Lung (tissue), 12 donors: ENCODE measurements around the gene EAF1. TPM values are rescaled to one million over a fixed set of nuclear protein-coding genes. Genes with fewer than 3 reads are reported as not detected.

ENCODE experiments used
- ATAC-seq: fragments of 200-7000 bp; cut with Tn5 transposase; one replicate; pipeline ENCODE4 v1.9.1; 2020; ENCODE audit warnings: moderate number of reproducible peaks; ENCODE audit not compliant: insufficient read depth, low FRiP score
- DNase-seq, 3 donors: peaks; one replicate each; pipeline ENCODE4 v3.0.0-alpha.2; 2013 to 2017
- H3K27ac ChIP-seq, 2 donors: one replicate each; pipeline ENCODE4 v1.5.1; 2013; ENCODE audit warnings: mild to moderate bottlenecking in 2 of 2, moderate library complexity in 2 of 2, control low read depth in 1 of 2, inconsistent platforms in 1 of 2, low read depth in 1 of 2, low read length in 1 of 2
- H3K27me3 ChIP-seq, 3 donors: one replicate each; pipeline ENCODE4 v1.5.1; 2013; ENCODE audit warnings: low read length in 2 of 3; ENCODE audit not compliant: control insufficient read depth in 3 of 3, insufficient read depth in 3 of 3
- H3K36me3 ChIP-seq, 4 donors: one replicate each; pipeline ENCODE4 v1.5.1; 2013; ENCODE audit warnings: low read length in 4 of 4, mild to moderate bottlenecking in 1 of 4, moderate library complexity in 1 of 4; ENCODE audit not compliant: control insufficient read depth in 4 of 4, insufficient read depth in 4 of 4
- H3K4me1 ChIP-seq, 5 donors: one replicate each; pipeline ENCODE4 v1.5.1; 2013; ENCODE audit warnings: low read length in 5 of 5, mild to moderate bottlenecking in 2 of 5, moderate library complexity in 1 of 5; ENCODE audit not compliant: control insufficient read depth in 5 of 5, insufficient read depth in 5 of 5
- H3K4me3 ChIP-seq: one replicate; pipeline ENCODE4 v1.5.1; 2013; ENCODE audit warnings: mild to moderate bottlenecking, control low read depth, moderate library complexity
- H3K9ac ChIP-seq, 2 donors: one replicate each; pipeline ENCODE4 v1.5.1; 2013; ENCODE audit warnings: low read length in 2 of 2, control low read depth in 1 of 2; ENCODE audit not compliant: insufficient read depth in 1 of 2
- H3K9me3 ChIP-seq, 4 donors: one replicate each; pipeline ENCODE4 v1.5.1; 2013; ENCODE audit warnings: low read length in 3 of 4, mild to moderate bottlenecking in 1 of 4, moderate library complexity in 1 of 4; ENCODE audit not compliant: control insufficient read depth in 4 of 4, insufficient read depth in 3 of 4
- WGBS, 2 donors: extraction: QIAGEN DNeasy Blood & Tissue Kit; methylation state at CpG; one replicate each; pipeline ENCODE4 v1.1.7; 2013; 5-methylcytosine and 5-hydroxymethylcytosine counted together
- polyA plus RNA-seq, 2 donors: library from polyadenylated mRNA; stranded (reverse); fragments of 200-250 nt; gene quantifications; one replicate each; pipeline ENCODE4 v1.2.1, GENCODE V29; 2013
- total RNA-seq, 2 donors: library from RNA; depleted of rRNA in 1 of 2; stranded (reverse); fragments of >200 nt in 1 of 2; gene quantifications; one replicate each; pipeline ENCODE4 v1.2.1, GENCODE V29; 2014 to 2021
- TF ChIP-seq, protein P1 (sequence below): IDR thresholded peaks from 2 replicates; pipeline ENCODE4 v1.5.1; 2012; ENCODE audit warnings: mild to moderate bottlenecking; ENCODE audit errors: control extremely low read depth, extremely low read depth
- donor health status: control.
- donor health status: control.
- donor health status: Bipolar disorder and iron deficiency.
- donor health status: healthy.
- donor health status: DM: yes; HTN: yes; CAD: no.

EAF1 gene
- total and polyA plus RNA-seq, 4 donors: 5.5 to 25.3 (median 17.0) TPM

DNA sequence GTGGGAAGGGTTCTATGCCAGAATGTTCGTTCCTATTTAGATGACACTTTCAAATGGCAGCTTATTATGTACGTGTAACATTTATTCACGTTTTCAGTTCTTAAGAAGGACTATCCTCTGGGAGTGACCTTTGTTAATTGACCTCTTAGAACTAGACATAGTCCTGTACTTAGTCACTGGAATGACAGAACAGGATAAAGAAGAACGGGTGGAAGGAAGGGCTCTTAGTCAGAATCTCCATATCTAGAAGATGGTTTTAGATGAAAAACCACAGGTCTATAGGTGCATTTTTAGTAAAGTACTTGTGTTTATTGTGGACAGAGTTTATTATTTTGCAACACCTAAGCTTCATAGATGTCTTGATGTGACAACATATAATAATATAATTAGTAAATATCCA, 6.5 kb upstream of the EAF1 start:
- WGBS, 2 donors: 87 to 92% methylated on average over 4 of the region's 4 CpGs
- DNase-seq (no peak), ATAC-seq (no peak)
- Histone ChIP-seq H3K4me1 (peaks cover 0 to 6% (median 0%) of the 10 kb centered on the region in 5 donors), H3K9ac (no peak overlapping the region), H3K4me3 (no peak overlapping the region), H3K27me3 (no peaks in the 10 kb centered on the region), H3K36me3 (peaks cover 3 to 10% (median 8%) of the 10 kb centered on the region in 4 donors), H3K27ac (no peak overlapping the region), H3K9me3 (no peaks in the 10 kb centered on the region)
- TF ChIP-seq, protein P1, sequence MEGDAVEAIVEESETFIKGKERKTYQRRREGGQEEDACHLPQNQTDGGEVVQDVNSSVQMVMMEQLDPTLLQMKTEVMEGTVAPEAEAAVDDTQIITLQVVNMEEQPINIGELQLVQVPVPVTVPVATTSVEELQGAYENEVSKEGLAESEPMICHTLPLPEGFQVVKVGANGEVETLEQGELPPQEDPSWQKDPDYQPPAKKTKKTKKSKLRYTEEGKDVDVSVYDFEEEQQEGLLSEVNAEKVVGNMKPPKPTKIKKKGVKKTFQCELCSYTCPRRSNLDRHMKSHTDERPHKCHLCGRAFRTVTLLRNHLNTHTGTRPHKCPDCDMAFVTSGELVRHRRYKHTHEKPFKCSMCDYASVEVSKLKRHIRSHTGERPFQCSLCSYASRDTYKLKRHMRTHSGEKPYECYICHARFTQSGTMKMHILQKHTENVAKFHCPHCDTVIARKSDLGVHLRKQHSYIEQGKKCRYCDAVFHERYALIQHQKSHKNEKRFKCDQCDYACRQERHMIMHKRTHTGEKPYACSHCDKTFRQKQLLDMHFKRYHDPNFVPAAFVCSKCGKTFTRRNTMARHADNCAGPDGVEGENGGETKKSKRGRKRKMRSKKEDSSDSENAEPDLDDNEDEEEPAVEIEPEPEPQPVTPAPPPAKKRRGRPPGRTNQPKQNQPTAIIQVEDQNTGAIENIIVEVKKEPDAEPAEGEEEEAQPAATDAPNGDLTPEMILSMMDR: no peak

DNA sequence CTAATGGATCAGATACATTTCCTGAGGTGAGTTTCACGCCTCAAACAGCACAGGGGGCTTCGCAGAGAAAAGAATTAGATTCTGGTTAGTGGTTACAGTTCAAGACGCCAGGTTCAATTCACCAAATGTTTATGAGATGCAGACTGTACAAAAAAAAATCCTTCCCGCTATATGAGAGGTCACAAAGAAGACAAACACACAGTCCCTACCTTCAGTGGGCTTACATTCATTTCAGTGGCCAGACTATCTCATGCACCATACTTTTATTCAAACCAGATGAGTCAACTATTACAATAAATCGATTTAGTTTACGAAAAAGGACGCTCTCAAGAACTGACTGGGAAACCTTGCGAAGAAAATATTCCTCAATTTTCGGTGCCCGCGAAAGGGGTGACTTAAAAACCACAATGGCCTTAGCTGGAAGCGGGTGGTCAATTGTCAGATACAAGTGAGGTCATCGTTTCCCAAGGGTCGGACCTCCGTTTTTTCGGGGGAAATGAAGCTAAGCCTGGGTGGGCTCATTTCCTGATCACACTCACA, 749 bp upstream of the EAF1 start:
- no peak for DNase-seq
- TF ChIP-seq, protein P1: no peak
- peak overlapping the region in 1 of 2 donors; percentile 89 for H3K27ac ChIP-seq
- H3K27me3 ChIP-seq: no peaks in the 10 kb centered on the region
- 47% methylated on average over 16 of the region's 16 CpGs for WGBS, 2 donors
- ATAC-seq: no peak
- peaks cover 4 to 14% (median 7%) of the 10 kb centered on the region in 4 donors for H3K36me3 ChIP-seq
- peaks cover 0 to 24% (median 8%) of the 10 kb centered on the region in 5 donors for H3K4me1 ChIP-seq
- peak overlapping the region; percentile 87 for H3K4me3 ChIP-seq
- peak overlapping the region; percentile 53 to 70 for H3K9ac ChIP-seq
- no peaks in the 10 kb centered on the region for H3K9me3 ChIP-seq

- Histone ChIP-seq H3K9me3 (no peaks in the 10 kb centered on the region), H3K27me3 (no peaks in the 10 kb centered on the region), H3K36me3 (peaks cover 7 to 14% (median 8%) of the 10 kb centered on the region in 4 donors), H3K27ac (peak overlapping the region; percentile 89 to 91), H3K9ac (peak overlapping the region; percentile 70 to 71), H3K4me1 (peaks cover 0 to 24% (median 8%) of the 10 kb centered on the region in 5 donors), H3K4me3 (peak overlapping the region; percentile 87)
- ATAC-seq (no peak), DNase-seq (peak in 1 of 3 donors; percentile 23)
- TF ChIP-seq, protein P1: no peak
- 0 to 1% methylated on average over 11 of the region's 11 CpGs for WGBS, 2 donors
Measured at GRCh38 chr3:15427981-15428380, 583 bp downstream of the EAF1 start.
